ENCODE results near the gene RPS6KA3.

- no peak for TF ChIP-seq CTCF (IDR thresholded peaks at IDR 0.05)
- TF ChIP-seq POLR2A (IDR thresholded peaks at IDR 0.05), result no peak
Measured at GRCh38 chrX:20173313-20173712, 93.4 kb downstream of the RPS6KA3 start.

Data from lower leg skin (tissue), 3 donors.